GM19351 (cell line): Measurements from ENCODE around the gene ATP11B.
A peak's percentile ranks its signal among the peaks of the same experiment; 100 is the strongest.
"Not testable (repeated sequence)": the region's sequence is repeated elsewhere in the genome, so short reads cannot be mapped to it uniquely, and the experiment has no call there.

Experiments used
- ATAC-seq: cut with Tn5 transposase; IDR thresholded peaks from one replicate; pipeline ENCODE4 v1.9.1; 2021; ENCODE audit warnings: mild to moderate bottlenecking, moderate library complexity; ENCODE audit not compliant: unreplicated experiment

ATP11B gene

GRCh38 chr3:182822260-182822659, 29.0 kb downstream of the ATP11B start:
- not testable (repeated sequence) for ATAC-seq

- ATAC-seq, result no peak
These were observed 31.7 kb downstream of the ATP11B start for GRCh38 chr3:182824957-182825356.

GRCh38 chr3:182829761-182830405, 36.6 kb downstream of the ATP11B start:
- ATAC-seq, result no peak

GRCh38 chr3:182837855-182838454, 44.7 kb downstream of the ATP11B start:
- no peak for ATAC-seq

GRCh38 chr3:182843478-182843877, 50.2 kb downstream of the ATP11B start:
- ATAC-seq, result no peak

- no peak for ATAC-seq
These were observed 55.6 kb downstream of the ATP11B start for GRCh38 chr3:182848906-182849305.

GRCh38 chr3:182855076-182855475, 61.8 kb downstream of the ATP11B start:
- no peak for ATAC-seq

GRCh38 chr3:182861348-182861747, 68.0 kb downstream of the ATP11B start:
- no peak for ATAC-seq

GRCh38 chr3:182862159-182862860, 69.0 kb downstream of the ATP11B start:
- no peak for ATAC-seq

- ATAC-seq, result no peak
These were observed 75.8 kb downstream of the ATP11B start for GRCh38 chr3:182869059-182869458.

- not testable (repeated sequence) for ATAC-seq
These were observed 77.6 kb downstream of the ATP11B start for GRCh38 chr3:182870917-182871316.

GRCh38 chr3:182879031-182879611, 85.8 kb downstream of the ATP11B start:
- ATAC-seq, result no peak

GRCh38 chr3:182886497-182886896, 93.2 kb downstream of the ATP11B start:
- ATAC-seq, result no peak

- ATAC-seq, result no peak
These were observed 96.8 kb downstream of the ATP11B start for GRCh38 chr3:182889948-182890629.

GRCh38 chr3:182891364-182891763, 98.1 kb downstream of the ATP11B start:
- ATAC-seq, result no peak

- no peak for ATAC-seq
These were observed 98.9 kb downstream of the ATP11B start for GRCh38 chr3:182892226-182892625.

GRCh38 chr3:182895513-182896112, 102.3 kb downstream of the ATP11B start:
- ATAC-seq, result no peak

GRCh38 chr3:182896553-182896952, 103.2 kb downstream of the ATP11B start:
- no peak for ATAC-seq

GRCh38 chr3:182902236-182902635, 108.9 kb downstream of the ATP11B start:
- no peak for ATAC-seq

GRCh38 chr3:182904164-182904563, 110.9 kb downstream of the ATP11B start:
- ATAC-seq, result no peak

- peak; percentile 25 for ATAC-seq
These were observed 112.3 kb downstream of the ATP11B start for GRCh38 chr3:182905623-182906022.
